AG04449 (cell line): ENCODE results near the gene ZFP90.

Source experiments
- CTCF ChIA-PET: fragments of 350-600 bp; formaldehyde crosslinking; extraction: SDS; loops from one replicate; lab custom pipeline; 2021; ENCODE audit warnings: antibody characterized with exemption; lab: Yijun Ruan, JAX
- POLR2A ChIA-PET: fragments of 400-600, 350-600 bp; formaldehyde crosslinking; extraction: SDS; loops from one replicate; lab custom pipeline; 2020; ENCODE audit warnings: antibody characterized with exemption, inconsistent platforms; lab: Yijun Ruan, JAX
- DNase-seq: peaks from one replicate; pipeline ENCODE4 v3.0.0-alpha.2; 2010; ENCODE audit warnings: low read depth, low spot score
- H3K4me3 ChIP-seq: 2 replicates; pipeline ENCODE4 v1.5.1; 2011; ENCODE audit warnings: low read depth, mild to moderate bottlenecking, control low read depth, low read length
- TF ChIP-seq, protein P1 (sequence below): IDR thresholded peaks from one replicate; pipeline ENCODE4 v1.5.1; 2011; ENCODE audit warnings: mild to moderate bottlenecking, moderate library complexity, low read length, control low read depth, inconsistent platforms; ENCODE audit not compliant: insufficient read depth; ENCODE audit errors: missing control alignments

The ZFP90 gene

DNA sequence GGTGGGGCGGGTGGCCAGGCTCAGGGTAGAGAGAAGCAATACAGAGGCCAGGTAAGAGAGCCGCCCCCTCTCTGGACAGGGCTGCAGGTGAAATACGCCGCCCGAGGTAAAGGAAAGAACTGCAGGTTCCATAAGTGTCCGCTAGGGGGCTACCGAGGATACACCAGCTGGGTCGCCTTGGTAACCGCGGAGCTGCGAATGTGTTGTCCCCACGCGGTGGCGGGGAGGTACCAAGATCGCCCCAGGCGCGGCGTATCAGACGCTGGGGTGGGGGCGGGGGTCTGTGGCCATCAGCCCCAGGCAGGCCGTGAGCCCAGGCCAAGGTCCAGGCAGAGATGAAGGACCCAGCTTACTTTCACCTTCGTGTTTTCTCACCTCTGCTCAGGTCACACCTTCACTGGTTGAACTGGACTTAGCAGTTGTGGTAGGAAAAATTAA, 18.4 kb upstream of the ZFP90 start:
- DNase-seq, result no peak
- TF ChIP-seq, protein P1, sequence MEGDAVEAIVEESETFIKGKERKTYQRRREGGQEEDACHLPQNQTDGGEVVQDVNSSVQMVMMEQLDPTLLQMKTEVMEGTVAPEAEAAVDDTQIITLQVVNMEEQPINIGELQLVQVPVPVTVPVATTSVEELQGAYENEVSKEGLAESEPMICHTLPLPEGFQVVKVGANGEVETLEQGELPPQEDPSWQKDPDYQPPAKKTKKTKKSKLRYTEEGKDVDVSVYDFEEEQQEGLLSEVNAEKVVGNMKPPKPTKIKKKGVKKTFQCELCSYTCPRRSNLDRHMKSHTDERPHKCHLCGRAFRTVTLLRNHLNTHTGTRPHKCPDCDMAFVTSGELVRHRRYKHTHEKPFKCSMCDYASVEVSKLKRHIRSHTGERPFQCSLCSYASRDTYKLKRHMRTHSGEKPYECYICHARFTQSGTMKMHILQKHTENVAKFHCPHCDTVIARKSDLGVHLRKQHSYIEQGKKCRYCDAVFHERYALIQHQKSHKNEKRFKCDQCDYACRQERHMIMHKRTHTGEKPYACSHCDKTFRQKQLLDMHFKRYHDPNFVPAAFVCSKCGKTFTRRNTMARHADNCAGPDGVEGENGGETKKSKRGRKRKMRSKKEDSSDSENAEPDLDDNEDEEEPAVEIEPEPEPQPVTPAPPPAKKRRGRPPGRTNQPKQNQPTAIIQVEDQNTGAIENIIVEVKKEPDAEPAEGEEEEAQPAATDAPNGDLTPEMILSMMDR, result peak; percentile 98
- ChIA-PET CTCF (interaction anchor here (0.7 to 7.4 kb wide), 45 partner anchors 9 to 603 kb away, joined by 3 to 88 read pairs (median 4); partner anchors contain the start of genes TANGO6 and ZFP90), POLR2A (no interaction called here)
- H3K4me3 ChIP-seq, result peak overlapping the region; percentile 50

DNA sequence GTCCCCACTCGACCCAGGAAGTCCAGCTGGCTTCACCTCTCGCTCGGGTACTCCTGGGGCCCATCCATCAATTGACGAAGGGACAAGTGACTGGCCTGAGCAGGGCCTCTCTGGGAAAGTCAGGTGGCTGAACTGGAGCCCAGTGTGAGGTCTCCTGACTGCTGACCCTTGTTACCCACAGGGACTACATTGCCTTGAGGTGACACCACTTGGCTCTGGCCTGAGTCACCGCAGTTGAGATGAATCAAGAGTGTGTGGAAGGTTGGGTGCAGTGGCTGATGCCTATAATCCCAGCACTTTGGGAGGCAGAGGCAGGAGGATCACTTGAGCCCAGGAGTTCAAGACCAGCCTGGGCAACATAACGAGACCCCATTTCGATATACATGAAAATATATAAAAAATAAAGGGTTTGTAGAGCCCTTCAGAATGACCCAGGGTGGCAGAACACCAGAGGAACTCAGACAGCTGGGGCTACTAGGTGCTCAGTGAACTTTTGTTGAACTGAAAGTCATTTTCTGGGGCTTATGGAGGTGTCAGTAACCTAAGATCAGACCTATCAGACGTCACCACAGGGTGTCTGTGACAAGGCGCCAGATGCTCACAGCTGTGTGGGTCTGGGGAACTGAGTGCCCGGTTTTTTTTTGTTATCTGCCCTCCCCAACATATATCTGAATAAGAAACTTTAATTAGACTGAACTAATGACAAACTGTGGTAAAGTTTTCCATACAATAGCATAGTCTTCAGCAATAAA, 14.8 kb upstream of the ZFP90 start:
- no peak for DNase-seq
- TF ChIP-seq, protein P1, result no peak
- no peak overlapping the region for H3K4me3 ChIP-seq
- ChIA-PET CTCF (interaction anchor here (1.3 to 1.9 kb wide), 3 partner anchors 11 to 14 kb away, joined by 4 to 5 read pairs (median 5); no protein-coding TSS in a partner anchor), POLR2A (no interaction called here)

DNA sequence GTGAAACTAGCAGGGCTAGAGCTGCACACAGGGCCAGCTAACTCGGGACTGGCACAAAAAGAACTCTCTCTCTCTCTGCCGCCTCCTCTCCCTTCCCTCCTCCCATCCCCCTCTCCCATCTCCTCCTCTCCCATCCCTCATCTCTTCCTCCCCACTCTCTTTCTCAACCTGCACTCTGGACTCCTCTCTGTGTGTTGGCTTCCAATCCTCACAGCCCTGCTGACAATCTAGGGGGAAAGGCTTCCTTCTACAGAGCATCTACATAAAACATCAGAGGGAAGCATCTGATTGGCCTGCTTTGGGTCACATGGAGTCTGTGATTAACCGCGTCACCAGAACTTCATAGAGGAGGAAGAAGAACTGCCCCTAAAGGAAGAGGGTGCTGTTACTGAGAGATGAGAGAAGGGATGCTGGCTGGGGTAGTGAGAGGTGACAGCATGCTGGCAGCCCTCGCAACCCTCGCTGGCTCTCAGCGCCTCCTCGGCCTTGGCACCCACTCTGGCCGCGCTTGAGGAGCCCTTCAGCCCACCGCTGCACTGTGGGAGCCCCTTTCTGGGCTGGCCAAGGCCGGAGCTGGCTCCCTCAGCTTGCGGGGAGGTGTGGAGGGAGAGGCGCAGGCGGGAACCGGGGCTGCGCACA, 12.8 kb upstream of the ZFP90 start:
- CTCF ChIA-PET, result interaction anchor here (1.4 to 5.5 kb wide), 5 partner anchors 13 to 273 kb away, joined by 5 to 35 read pairs (median 7); partner anchors contain the start of gene ZFP90
- no peak overlapping the region for H3K4me3 ChIP-seq
- DNase-seq, result no peak
- TF ChIP-seq, protein P1, result no peak
- POLR2A ChIA-PET, result no interaction called here

DNA sequence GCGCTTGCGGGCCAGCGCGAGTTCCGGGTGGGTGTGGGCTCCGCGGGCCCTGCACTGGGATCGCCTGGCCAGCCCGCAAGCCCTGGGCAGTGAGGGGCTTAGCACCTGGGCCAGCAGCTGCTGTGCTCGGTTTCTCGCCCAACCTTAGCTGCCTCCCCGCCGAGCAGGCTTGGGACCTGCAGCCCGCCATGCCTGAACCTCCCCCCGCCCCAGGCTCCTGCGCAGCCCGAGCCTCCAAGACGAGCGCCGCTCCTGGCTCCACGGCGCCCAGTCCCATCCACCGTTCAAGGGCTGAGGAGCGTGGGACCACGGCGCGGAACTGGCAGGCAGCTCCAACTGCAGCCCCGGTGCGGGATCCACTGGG, 12.3 kb upstream of the ZFP90 start:
- ChIA-PET CTCF (interaction anchor here (1.2 to 6.4 kb wide), 11 partner anchors 8 to 598 kb away, joined by 3 to 88 read pairs (median 11); partner anchors contain the start of genes TANGO6 and ZFP90), POLR2A (interaction anchor here (0.6 kb wide), 1 partner anchor 1498 kb away, joined by 4 read pairs; no protein-coding TSS in a partner anchor)
- no peak for DNase-seq
- no peak overlapping the region for H3K4me3 ChIP-seq
- TF ChIP-seq, protein P1, result no peak

DNA sequence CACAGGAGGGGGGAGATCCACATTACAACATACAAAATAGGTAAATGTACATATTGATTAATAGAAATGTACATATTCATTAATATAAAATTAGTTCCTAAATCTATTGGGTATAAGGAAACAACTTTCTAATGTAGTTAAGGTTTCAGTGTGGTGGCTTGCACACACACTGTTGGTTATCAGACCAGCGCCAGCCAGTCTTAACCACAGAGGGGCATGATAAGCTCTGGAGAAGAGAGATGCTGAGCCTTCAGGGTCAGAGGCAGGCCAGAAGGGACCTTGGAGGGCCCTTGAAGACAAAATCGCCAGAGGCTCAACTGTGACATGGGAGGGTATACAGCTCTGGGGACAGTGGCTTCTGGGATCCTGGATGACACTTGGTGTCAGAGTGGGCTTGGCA, 10.9 kb upstream of the ZFP90 start:
- no peak overlapping the region for H3K4me3 ChIP-seq
- DNase-seq, result no peak
- CTCF ChIA-PET, result interaction anchor here (0.8 to 6.4 kb wide), 31 partner anchors 10 to 608 kb away, joined by 3 to 88 read pairs (median 5); partner anchors contain the start of genes TANGO6 and ZFP90
- POLR2A ChIA-PET, result no interaction called here
- TF ChIP-seq, protein P1, result no peak

DNA sequence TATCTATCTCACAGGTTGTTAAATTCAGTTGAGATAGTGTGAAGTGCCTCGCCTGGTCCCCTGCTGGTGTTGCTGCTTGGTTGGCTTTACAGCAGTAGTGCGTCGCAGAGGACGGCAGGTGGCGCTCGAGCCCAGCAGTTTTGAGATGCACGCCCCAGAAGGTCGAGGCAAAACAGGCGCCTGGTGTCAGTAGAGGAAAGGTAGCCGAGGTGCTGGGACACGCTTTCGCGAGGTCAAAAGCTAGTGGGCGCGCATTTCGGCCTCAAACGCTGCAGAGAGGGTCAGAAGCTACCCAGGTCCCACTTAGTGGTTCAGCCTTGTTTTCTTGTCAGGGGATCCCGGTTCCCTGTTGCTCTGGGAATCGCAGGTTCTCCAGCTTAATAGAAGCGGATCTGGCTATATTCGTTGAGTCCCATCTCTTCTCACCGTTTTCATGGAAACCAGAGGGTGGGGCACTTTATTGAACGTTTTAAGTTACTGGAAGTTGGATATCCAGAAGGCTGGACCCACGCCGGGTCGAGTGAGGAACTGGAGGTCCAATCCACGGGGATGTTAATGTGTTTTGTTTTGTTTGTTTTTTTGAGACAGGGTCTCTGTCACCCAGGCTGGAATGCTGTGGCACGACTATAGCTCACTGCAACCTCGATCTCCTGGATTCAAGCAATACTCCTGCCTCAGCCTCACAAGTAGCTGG, 10.3 kb upstream of the ZFP90 start:
- TF ChIP-seq, protein P1, result peak; percentile 97
- H3K4me3 ChIP-seq, result peak overlapping the region; percentile 32
- POLR2A ChIA-PET, result no interaction called here

More for the DNA sequence above, 10.3 kb upstream of the ZFP90 start:
- DNase-seq, result no peak
- CTCF ChIA-PET, result interaction anchor here (0.6 to 6.4 kb wide), 35 partner anchors 10 to 601 kb away, joined by 3 to 88 read pairs (median 5); partner anchors contain the start of genes HAS3, TANGO6 and ZFP90
